Activated T-helper 1 cell treated with Interleukin-2 at 50 U/mL for 16 hours (primary cell): Measurements from ENCODE around the gene PSAT1.

Experiments
- DNase-seq: peaks from one replicate; pipeline ENCODE4 v3.0.0-alpha.2; 2020; ENCODE audit warnings: low read depth

The PSAT1 gene

GRCh38 chr9:78316166-78316892 is 19.4 kb downstream of the PSAT1 start:
- no peak for DNase-seq

- DNase-seq, result no peak
Measured at GRCh38 chr9:78319197-78320029, 22.5 kb downstream of the PSAT1 start.

GRCh38 chr9:78320030-78320693 is 23.2 kb downstream of the PSAT1 start:
- DNase-seq, result no peak

GRCh38 chr9:78320875-78321496 is 24.1 kb downstream of the PSAT1 start:
- no peak for DNase-seq

GRCh38 chr9:78321505-78321904 is 24.6 kb downstream of the PSAT1 start:
- no peak for DNase-seq

GRCh38 chr9:78324068-78324650 is 27.2 kb downstream of the PSAT1 start:
- DNase-seq, result no peak

GRCh38 chr9:78324682-78325081 is 27.8 kb downstream of the PSAT1 start:
- no peak for DNase-seq

- no peak for DNase-seq
Measured at GRCh38 chr9:78325343-78325742, 28.4 kb downstream of the PSAT1 start.

- DNase-seq, result no peak
Measured at GRCh38 chr9:78325846-78326360, 29.0 kb downstream of the PSAT1 start.

GRCh38 chr9:78326564-78326963 is 29.6 kb downstream of the PSAT1 start:
- DNase-seq, result no peak

- DNase-seq, result no peak
Measured at GRCh38 chr9:78332381-78332780, 35.5 kb downstream of the PSAT1 start.

GRCh38 chr9:78348848-78349247 is 51.9 kb downstream of the PSAT1 start:
- no peak for DNase-seq

GRCh38 chr9:78351816-78352215 is 54.9 kb downstream of the PSAT1 start:
- no peak for DNase-seq

- DNase-seq, result no peak
Measured at GRCh38 chr9:78354324-78354973, 57.5 kb downstream of the PSAT1 start.

GRCh38 chr9:78354989-78355388 is 58.1 kb downstream of the PSAT1 start:
- DNase-seq, result no peak

- DNase-seq, result no peak
Measured at GRCh38 chr9:78356634-78357033, 59.7 kb downstream of the PSAT1 start.

GRCh38 chr9:78357165-78357873 is 60.4 kb downstream of the PSAT1 start:
- DNase-seq, result no peak

- DNase-seq, result no peak
Measured at GRCh38 chr9:78358329-78359051, 61.6 kb downstream of the PSAT1 start.

GRCh38 chr9:78363221-78363620 is 66.3 kb downstream of the PSAT1 start:
- no peak for DNase-seq
